GM21423 (cell line): ENCODE data around the gene MAP3K13.
"Not testable (repeated sequence)": the region's sequence is repeated elsewhere in the genome, so short reads cannot be mapped to it uniquely, and the experiment has no call there.

ENCODE experiments used
- ATAC-seq: cut with Tn5 transposase; IDR thresholded peaks from one replicate; pipeline ENCODE4 v1.9.1; 2021; ENCODE audit warnings: mild to moderate bottlenecking, moderate library complexity; ENCODE audit not compliant: unreplicated experiment

The MAP3K13 gene

GRCh38 chr3:185439745-185440466, 77.0 kb downstream of the MAP3K13 start:
- no peak for ATAC-seq

GRCh38 chr3:185442031-185442430, 79.1 kb downstream of the MAP3K13 start:
- ATAC-seq, result no peak

- ATAC-seq, result no peak
Observed at GRCh38 chr3:185444329-185444728, 81.4 kb downstream of the MAP3K13 start.

GRCh38 chr3:185448107-185448506, 85.2 kb downstream of the MAP3K13 start:
- ATAC-seq, result no peak

GRCh38 chr3:185451432-185451831, 88.5 kb downstream of the MAP3K13 start:
- ATAC-seq, result not testable (repeated sequence)

- ATAC-seq, result no peak
Observed at GRCh38 chr3:185457376-185457775, 94.4 kb downstream of the MAP3K13 start.

- no peak for ATAC-seq
Observed at GRCh38 chr3:185460309-185460708, 97.4 kb downstream of the MAP3K13 start.

- ATAC-seq, result no peak
Observed at GRCh38 chr3:185460719-185461350, 97.9 kb downstream of the MAP3K13 start.

- ATAC-seq, result no peak
Observed at GRCh38 chr3:185465471-185465870, 102.5 kb downstream of the MAP3K13 start.

- ATAC-seq, result not testable (repeated sequence)
Observed at GRCh38 chr3:185466123-185466522, 103.2 kb downstream of the MAP3K13 start.

- ATAC-seq, result no peak
Observed at GRCh38 chr3:185469542-185469941, 106.6 kb downstream of the MAP3K13 start.

GRCh38 chr3:185470323-185470722, 107.4 kb downstream of the MAP3K13 start:
- no peak for ATAC-seq

- no peak for ATAC-seq
Observed at GRCh38 chr3:185473290-185473815, 110.4 kb downstream of the MAP3K13 start.

GRCh38 chr3:185474922-185475321, 112.0 kb downstream of the MAP3K13 start:
- not testable (repeated sequence) for ATAC-seq

GRCh38 chr3:185477316-185477715, 114.4 kb downstream of the MAP3K13 start:
- no peak for ATAC-seq

- ATAC-seq, result no peak
Observed at GRCh38 chr3:185479373-185479945, 116.5 kb downstream of the MAP3K13 start.

- no peak for ATAC-seq
Observed at GRCh38 chr3:185484296-185484695, 121.4 kb downstream of the MAP3K13 start.

- ATAC-seq, result no peak
Observed at GRCh38 chr3:185486394-185486793, 123.5 kb downstream of the MAP3K13 start.

- no peak for ATAC-seq
Observed at GRCh38 chr3:185488465-185488864, 125.5 kb downstream of the MAP3K13 start.

- no peak for ATAC-seq
Observed at GRCh38 chr3:185489462-185489861, 126.5 kb downstream of the MAP3K13 start.

GRCh38 chr3:185490241-185490640, 127.3 kb downstream of the MAP3K13 start:
- ATAC-seq, result no peak
